ENCODE data around the gene RAB3C. TPM values are rescaled to one million over a fixed set of nuclear protein-coding genes. Genes with fewer than 3 reads are reported as not detected.

RAB3C gene
- total and polyA plus RNA-seq, 4 experiments from 2014 or later, result not detected

GRCh38 chr5:58724992-58725391, 142.1 kb downstream of the RAB3C start:
- Mint-ChIP-seq H3K27ac (no peak overlapping the region), H3K4me1 (no peaks in the 10 kb centered on the region), H3K4me3 (no peak overlapping the region), H3K27me3 (peaks cover 0 to 7% of the 10 kb centered on the region in 2 donors), H3K9me3 (peaks cover 0 to 15% (median 4%) of the 10 kb centered on the region in 8 donors), H3K36me3 (no peaks in the 10 kb centered on the region)
- Histone ChIP-seq H3K4me1 (ENCODE audit: insufficient read depth, low read length) (no peaks in the 10 kb centered on the region), H3K4me3 (ENCODE audit: low read length in 2 of 2) (no peak overlapping the region), H3K27me3 (ENCODE audit: insufficient read depth, low read length) (no peaks in the 10 kb centered on the region), H3K9me3 (ENCODE audit: control insufficient read depth in 1 of 2, low read length in 2 of 2) (no peaks in the 10 kb centered on the region), H3K27ac (ENCODE audit: low read depth, low read length) (no peak overlapping the region), H3K36me3 (ENCODE audit: insufficient read depth, low read length) (no peaks in the 10 kb centered on the region)
- no peak for DNase-seq
- ChIA-PET CTCF (ENCODE audit: partially characterized antibody) (no interaction called here), POLR2A (ENCODE audit: partially characterized antibody) (no interaction called here)
- intact Hi-C loops (cut with micrococcal nuclease), result no loop called here

DNA sequence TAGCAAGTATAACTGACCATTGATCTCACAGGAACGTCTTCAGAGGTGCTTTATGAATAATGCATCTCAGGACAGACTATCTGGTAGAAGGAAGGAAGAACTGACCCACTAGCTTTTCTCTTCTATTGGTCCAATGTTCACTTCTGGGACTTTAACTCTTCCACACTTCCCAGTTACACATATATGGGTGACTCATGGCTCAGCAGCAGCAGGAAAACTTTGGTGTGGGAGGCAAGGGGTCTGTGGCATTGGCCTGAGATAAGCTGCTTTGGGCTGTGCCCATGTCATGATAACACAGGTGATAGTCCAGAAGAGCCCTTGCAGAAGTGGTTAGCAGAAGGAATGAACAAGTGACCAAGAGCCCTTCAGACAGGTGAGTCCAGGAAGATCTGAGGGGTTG, 148.8 kb downstream of the RAB3C start:
- Histone ChIP-seq H3K27me3 (ENCODE audit: insufficient read depth, low read length) (no peaks in the 10 kb centered on the region), H3K4me1 (ENCODE audit: insufficient read depth, low read length) (no peaks in the 10 kb centered on the region), H3K36me3 (ENCODE audit: insufficient read depth, low read length) (no peaks in the 10 kb centered on the region), H3K27ac (ENCODE audit: low read depth, low read length) (no peak overlapping the region), H3K9me3 (ENCODE audit: control insufficient read depth in 1 of 2, low read length in 2 of 2) (no peaks in the 10 kb centered on the region), H3K4me3 (ENCODE audit: low read length in 2 of 2) (no peak overlapping the region)
- Mint-ChIP-seq H3K27ac (no peak overlapping the region), H3K36me3 (no peaks in the 10 kb centered on the region), H3K4me3 (no peak overlapping the region), H3K27me3 (peaks cover 2% of the 10 kb centered on the region in 2 donors), H3K4me1 (no peaks in the 10 kb centered on the region), H3K9me3 (peaks cover 0 to 2% (median 0%) of the 10 kb centered on the region in 8 donors)
- DNase-seq, result no peak
- CTCF ChIA-PET (ENCODE audit: partially characterized antibody), result no interaction called here
- intact Hi-C loops (cut with micrococcal nuclease), result no loop called here
- POLR2A ChIA-PET (ENCODE audit: partially characterized antibody), result no interaction called here

DNA sequence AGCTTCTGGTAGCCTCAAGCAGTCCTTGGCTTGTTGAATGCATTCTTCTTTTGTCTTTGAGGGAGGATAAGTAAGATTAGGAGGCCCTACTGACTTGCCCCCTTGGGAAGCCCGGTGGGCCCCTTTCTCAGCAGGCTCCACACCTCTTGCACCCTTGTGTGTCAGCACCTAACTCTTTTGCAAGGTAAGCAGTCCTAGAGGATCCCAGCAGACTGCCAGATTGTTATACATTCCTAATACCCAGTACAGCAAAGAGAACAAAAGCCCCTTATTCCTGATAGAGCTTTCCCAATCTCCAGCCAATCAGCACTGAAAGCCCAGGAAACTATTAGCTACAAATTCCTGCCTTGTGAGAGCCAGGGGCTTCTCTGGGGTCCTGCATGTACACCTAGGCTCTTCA, 152.8 kb downstream of the RAB3C start:
- H3K4me3 Mint-ChIP-seq, result no peak overlapping the region
- ChIA-PET POLR2A (ENCODE audit: partially characterized antibody) (no interaction called here), CTCF (ENCODE audit: partially characterized antibody) (no interaction called here)
- H3K9me3 ChIP-seq (ENCODE audit: control insufficient read depth in 1 of 2, low read length in 2 of 2), result no peaks in the 10 kb centered on the region
- no peaks in the 10 kb centered on the region for H3K36me3 ChIP-seq (ENCODE audit: insufficient read depth, low read length)
- intact Hi-C loops (cut with micrococcal nuclease), result no loop called here
- H3K27me3 Mint-ChIP-seq, result peaks cover 2% of the 10 kb centered on the region in 2 donors
- H3K27ac Mint-ChIP-seq, result no peak overlapping the region
- no peaks in the 10 kb centered on the region for H3K4me1 Mint-ChIP-seq
- no peaks in the 10 kb centered on the region for H3K9me3 Mint-ChIP-seq
- H3K36me3 Mint-ChIP-seq, result no peaks in the 10 kb centered on the region
- H3K27ac ChIP-seq (ENCODE audit: low read depth, low read length), result no peak overlapping the region
- no peaks in the 10 kb centered on the region for H3K27me3 ChIP-seq (ENCODE audit: insufficient read depth, low read length)
- H3K4me3 ChIP-seq (ENCODE audit: low read length in 2 of 2), result no peak overlapping the region
- DNase-seq, result no peak
- H3K4me1 ChIP-seq (ENCODE audit: insufficient read depth, low read length), result no peaks in the 10 kb centered on the region

DNA sequence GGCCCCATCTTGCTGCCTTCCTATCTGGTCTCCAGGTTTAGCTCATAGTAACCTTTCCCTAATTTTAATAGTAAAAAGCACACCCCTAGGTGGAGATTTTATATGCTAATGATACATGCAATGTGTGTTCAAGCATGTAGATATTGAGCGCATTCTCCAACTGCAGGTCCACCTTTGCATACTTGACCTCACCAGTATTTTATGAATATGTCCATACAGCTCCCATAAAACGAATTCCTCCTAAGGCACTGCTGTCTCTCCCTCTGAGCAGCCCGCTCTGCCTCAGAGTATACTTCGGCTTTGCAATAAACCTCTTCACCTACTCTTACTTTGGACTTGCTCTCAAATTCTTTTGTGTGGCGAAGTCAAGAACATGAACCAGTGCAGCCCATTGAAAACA, 153.3 kb downstream of the RAB3C start:
- no peaks in the 10 kb centered on the region for H3K9me3 Mint-ChIP-seq
- H3K4me3 Mint-ChIP-seq, result no peak overlapping the region
- H3K27me3 Mint-ChIP-seq, result peaks cover 2% of the 10 kb centered on the region in 2 donors
- DNase-seq, result no peak
- Histone ChIP-seq H3K27me3 (ENCODE audit: insufficient read depth, low read length) (no peaks in the 10 kb centered on the region), H3K9me3 (ENCODE audit: control insufficient read depth in 1 of 2, low read length in 2 of 2) (no peaks in the 10 kb centered on the region), H3K4me1 (ENCODE audit: insufficient read depth, low read length) (no peaks in the 10 kb centered on the region), H3K4me3 (ENCODE audit: low read length in 2 of 2) (no peak overlapping the region), H3K27ac (ENCODE audit: low read depth, low read length) (no peak overlapping the region), H3K36me3 (ENCODE audit: insufficient read depth, low read length) (no peaks in the 10 kb centered on the region)
- H3K27ac Mint-ChIP-seq, result no peak overlapping the region
- H3K4me1 Mint-ChIP-seq, result no peaks in the 10 kb centered on the region
- intact Hi-C loops (cut with micrococcal nuclease), result no loop called here
- no peaks in the 10 kb centered on the region for H3K36me3 Mint-ChIP-seq
- CTCF ChIA-PET (ENCODE audit: partially characterized antibody), result no interaction called here
- POLR2A ChIA-PET (ENCODE audit: partially characterized antibody), result no interaction called here

- Histone ChIP-seq H3K36me3 (ENCODE audit: insufficient read depth, low read length) (no peaks in the 10 kb centered on the region), H3K27ac (ENCODE audit: low read depth, low read length) (no peak overlapping the region), H3K9me3 (ENCODE audit: control insufficient read depth in 1 of 2, low read length in 2 of 2) (no peaks in the 10 kb centered on the region), H3K4me1 (ENCODE audit: insufficient read depth, low read length) (no peaks in the 10 kb centered on the region), H3K4me3 (ENCODE audit: low read length in 2 of 2) (no peak overlapping the region), H3K27me3 (ENCODE audit: insufficient read depth, low read length) (no peaks in the 10 kb centered on the region)
- no peak overlapping the region for H3K27ac Mint-ChIP-seq
- DNase-seq, result no peak
- intact Hi-C loops (cut with micrococcal nuclease), result no loop called here
- H3K4me1 Mint-ChIP-seq, result no peaks in the 10 kb centered on the region
- H3K9me3 Mint-ChIP-seq, result no peaks in the 10 kb centered on the region
- H3K27me3 Mint-ChIP-seq, result peaks cover 2 to 4% of the 10 kb centered on the region in 2 donors
- H3K36me3 Mint-ChIP-seq, result no peaks in the 10 kb centered on the region
- no peak overlapping the region for H3K4me3 Mint-ChIP-seq
- POLR2A ChIA-PET (ENCODE audit: partially characterized antibody), result no interaction called here
- CTCF ChIA-PET (ENCODE audit: partially characterized antibody), result no interaction called here
Measured at GRCh38 chr5:58737671-58738070, 154.8 kb downstream of the RAB3C start.

DNA sequence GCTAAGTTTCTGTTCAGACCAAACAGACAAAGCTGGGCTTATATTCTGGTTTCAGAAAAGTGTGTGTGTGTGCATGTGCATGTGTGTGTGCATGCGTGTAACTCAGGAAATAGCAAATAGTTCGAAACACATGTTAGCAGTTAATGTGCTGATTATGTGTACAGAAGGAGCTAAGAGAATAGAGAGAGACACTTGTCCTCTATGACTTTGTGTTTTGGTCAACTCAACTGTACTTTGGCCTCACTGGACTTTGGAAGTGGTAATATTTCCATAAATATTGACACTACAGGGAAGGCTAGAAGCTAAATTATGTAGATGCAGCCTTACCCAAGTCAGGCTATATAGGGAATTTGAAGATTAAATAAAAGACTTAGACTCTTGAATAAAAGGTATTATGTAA, 155.5 kb downstream of the RAB3C start:
- no peak for DNase-seq
- H3K4me1 Mint-ChIP-seq, result no peaks in the 10 kb centered on the region
- Histone ChIP-seq H3K27me3 (ENCODE audit: insufficient read depth, low read length) (no peaks in the 10 kb centered on the region), H3K27ac (ENCODE audit: low read depth, low read length) (no peak overlapping the region), H3K4me1 (ENCODE audit: insufficient read depth, low read length) (no peaks in the 10 kb centered on the region), H3K36me3 (ENCODE audit: insufficient read depth, low read length) (no peaks in the 10 kb centered on the region), H3K9me3 (ENCODE audit: control insufficient read depth in 1 of 2, low read length in 2 of 2) (no peaks in the 10 kb centered on the region), H3K4me3 (ENCODE audit: low read length in 2 of 2) (no peak overlapping the region)
- peaks cover 2 to 4% of the 10 kb centered on the region in 2 donors for H3K27me3 Mint-ChIP-seq
- no peak overlapping the region for H3K27ac Mint-ChIP-seq
- intact Hi-C loops (cut with micrococcal nuclease), result no loop called here
- H3K9me3 Mint-ChIP-seq, result no peaks in the 10 kb centered on the region
- POLR2A ChIA-PET (ENCODE audit: partially characterized antibody), result no interaction called here
- CTCF ChIA-PET (ENCODE audit: partially characterized antibody), result no interaction called here
- H3K36me3 Mint-ChIP-seq, result no peaks in the 10 kb centered on the region
- H3K4me3 Mint-ChIP-seq, result no peak overlapping the region

- no peaks in the 10 kb centered on the region for H3K9me3 ChIP-seq (ENCODE audit: control insufficient read depth in 1 of 2, low read length in 2 of 2)
- Mint-ChIP-seq H3K9me3 (no peaks in the 10 kb centered on the region), H3K27ac (no peak overlapping the region), H3K4me3 (no peak overlapping the region), H3K36me3 (no peaks in the 10 kb centered on the region), H3K4me1 (no peaks in the 10 kb centered on the region), H3K27me3 (peaks cover 2 to 7% of the 10 kb centered on the region in 2 donors)
- no peak overlapping the region for H3K27ac ChIP-seq (ENCODE audit: low read depth, low read length)
- POLR2A ChIA-PET (ENCODE audit: partially characterized antibody), result no interaction called here
- H3K4me1 ChIP-seq (ENCODE audit: insufficient read depth, low read length), result no peaks in the 10 kb centered on the region
- no peak overlapping the region for H3K4me3 ChIP-seq (ENCODE audit: low read length in 2 of 2)
- intact Hi-C loops (cut with micrococcal nuclease), result no loop called here
- no peaks in the 10 kb centered on the region for H3K36me3 ChIP-seq (ENCODE audit: insufficient read depth, low read length)
- CTCF ChIA-PET (ENCODE audit: partially characterized antibody), result no interaction called here
- H3K27me3 ChIP-seq (ENCODE audit: insufficient read depth, low read length), result no peaks in the 10 kb centered on the region
- no peak for DNase-seq
Measured at GRCh38 chr5:58739051-58739450, 156.2 kb downstream of the RAB3C start.

DNA sequence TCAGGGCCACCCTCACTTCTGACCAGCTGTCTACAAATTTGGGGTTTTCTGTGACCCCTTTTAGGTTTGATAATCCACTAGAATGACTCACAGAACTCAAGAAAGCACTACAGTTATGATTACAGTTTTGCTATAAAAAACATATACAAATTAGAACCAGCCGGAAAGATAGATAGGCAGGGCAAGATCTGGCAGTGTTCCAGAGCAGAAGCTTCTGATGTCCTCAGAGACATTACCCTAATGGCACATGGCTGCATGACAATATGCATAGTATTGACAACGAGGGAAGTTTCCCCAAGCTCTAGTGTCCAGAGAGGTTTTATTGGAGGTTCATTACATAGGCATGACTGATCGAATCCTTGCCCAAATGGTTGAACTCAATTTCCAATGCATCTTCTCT, 158.1 kb downstream of the RAB3C start:
- ChIA-PET POLR2A (ENCODE audit: partially characterized antibody) (no interaction called here), CTCF (ENCODE audit: partially characterized antibody) (no interaction called here)
- H3K27ac ChIP-seq (ENCODE audit: low read depth, low read length), result no peak overlapping the region
- H3K36me3 Mint-ChIP-seq, result no peaks in the 10 kb centered on the region
- no peak overlapping the region for H3K4me3 ChIP-seq (ENCODE audit: low read length in 2 of 2)
- H3K9me3 Mint-ChIP-seq, result no peaks in the 10 kb centered on the region
- no peaks in the 10 kb centered on the region for H3K27me3 ChIP-seq (ENCODE audit: insufficient read depth, low read length)
- H3K9me3 ChIP-seq (ENCODE audit: control insufficient read depth in 1 of 2, low read length in 2 of 2), result no peaks in the 10 kb centered on the region
- DNase-seq, result no peak
- no peaks in the 10 kb centered on the region for H3K4me1 Mint-ChIP-seq
- no peak overlapping the region for H3K27ac Mint-ChIP-seq
- intact Hi-C loops (cut with micrococcal nuclease), result no loop called here
- H3K4me3 Mint-ChIP-seq, result no peak overlapping the region
- peaks cover 0 to 8% of the 10 kb centered on the region in 2 donors for H3K27me3 Mint-ChIP-seq
- H3K4me1 ChIP-seq (ENCODE audit: insufficient read depth, low read length), result no peaks in the 10 kb centered on the region
- no peaks in the 10 kb centered on the region for H3K36me3 ChIP-seq (ENCODE audit: insufficient read depth, low read length)

All from CD4-positive, alpha-beta memory T cell (primary cell).